ENCODE measurements around the gene TSPAN2.

DNA sequence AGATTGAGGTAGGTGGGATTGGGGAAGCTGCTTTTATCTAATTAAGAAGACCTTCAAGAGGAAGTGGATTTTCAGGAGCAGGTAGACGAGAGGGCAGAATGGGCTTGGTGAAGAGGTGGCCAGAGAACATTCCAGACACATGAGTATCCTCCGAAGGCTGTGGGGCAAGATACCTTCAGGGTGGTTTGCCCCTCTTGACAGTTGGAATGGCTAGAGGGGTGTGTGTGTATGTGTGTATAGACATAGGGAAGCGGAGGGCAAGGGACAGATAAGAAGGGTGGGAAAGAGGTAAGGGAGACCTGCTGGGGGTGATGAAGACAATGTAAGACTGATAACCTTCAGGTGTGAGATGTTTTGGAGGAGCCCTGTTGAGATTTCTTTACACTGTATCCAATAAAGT is 46.8 kb upstream of the TSPAN2 start:
- TF ChIP-seq POLR2AphosphoS5 (IDR thresholded peaks at IDR 0.05) (no peak), EZH2 (IDR thresholded peaks at IDR 0.05; ENCODE audit: borderline replicate concordance, insufficient read depth, low read length, poor library complexity, severe bottlenecking) (no peak), MXI1 (conservative IDR thresholded peaks at IDR 0.05; ENCODE audit: poor library complexity, severe bottlenecking) (no peak), RAD21 (conservative IDR thresholded peaks at IDR 0.05) (no peak)
- TF ChIP-seq, protein P1, sequence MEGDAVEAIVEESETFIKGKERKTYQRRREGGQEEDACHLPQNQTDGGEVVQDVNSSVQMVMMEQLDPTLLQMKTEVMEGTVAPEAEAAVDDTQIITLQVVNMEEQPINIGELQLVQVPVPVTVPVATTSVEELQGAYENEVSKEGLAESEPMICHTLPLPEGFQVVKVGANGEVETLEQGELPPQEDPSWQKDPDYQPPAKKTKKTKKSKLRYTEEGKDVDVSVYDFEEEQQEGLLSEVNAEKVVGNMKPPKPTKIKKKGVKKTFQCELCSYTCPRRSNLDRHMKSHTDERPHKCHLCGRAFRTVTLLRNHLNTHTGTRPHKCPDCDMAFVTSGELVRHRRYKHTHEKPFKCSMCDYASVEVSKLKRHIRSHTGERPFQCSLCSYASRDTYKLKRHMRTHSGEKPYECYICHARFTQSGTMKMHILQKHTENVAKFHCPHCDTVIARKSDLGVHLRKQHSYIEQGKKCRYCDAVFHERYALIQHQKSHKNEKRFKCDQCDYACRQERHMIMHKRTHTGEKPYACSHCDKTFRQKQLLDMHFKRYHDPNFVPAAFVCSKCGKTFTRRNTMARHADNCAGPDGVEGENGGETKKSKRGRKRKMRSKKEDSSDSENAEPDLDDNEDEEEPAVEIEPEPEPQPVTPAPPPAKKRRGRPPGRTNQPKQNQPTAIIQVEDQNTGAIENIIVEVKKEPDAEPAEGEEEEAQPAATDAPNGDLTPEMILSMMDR (IDR thresholded peaks at IDR 0.05; ENCODE audit: poor library complexity, severe bottlenecking), result no peak
- TF ChIP-seq, protein P2, sequence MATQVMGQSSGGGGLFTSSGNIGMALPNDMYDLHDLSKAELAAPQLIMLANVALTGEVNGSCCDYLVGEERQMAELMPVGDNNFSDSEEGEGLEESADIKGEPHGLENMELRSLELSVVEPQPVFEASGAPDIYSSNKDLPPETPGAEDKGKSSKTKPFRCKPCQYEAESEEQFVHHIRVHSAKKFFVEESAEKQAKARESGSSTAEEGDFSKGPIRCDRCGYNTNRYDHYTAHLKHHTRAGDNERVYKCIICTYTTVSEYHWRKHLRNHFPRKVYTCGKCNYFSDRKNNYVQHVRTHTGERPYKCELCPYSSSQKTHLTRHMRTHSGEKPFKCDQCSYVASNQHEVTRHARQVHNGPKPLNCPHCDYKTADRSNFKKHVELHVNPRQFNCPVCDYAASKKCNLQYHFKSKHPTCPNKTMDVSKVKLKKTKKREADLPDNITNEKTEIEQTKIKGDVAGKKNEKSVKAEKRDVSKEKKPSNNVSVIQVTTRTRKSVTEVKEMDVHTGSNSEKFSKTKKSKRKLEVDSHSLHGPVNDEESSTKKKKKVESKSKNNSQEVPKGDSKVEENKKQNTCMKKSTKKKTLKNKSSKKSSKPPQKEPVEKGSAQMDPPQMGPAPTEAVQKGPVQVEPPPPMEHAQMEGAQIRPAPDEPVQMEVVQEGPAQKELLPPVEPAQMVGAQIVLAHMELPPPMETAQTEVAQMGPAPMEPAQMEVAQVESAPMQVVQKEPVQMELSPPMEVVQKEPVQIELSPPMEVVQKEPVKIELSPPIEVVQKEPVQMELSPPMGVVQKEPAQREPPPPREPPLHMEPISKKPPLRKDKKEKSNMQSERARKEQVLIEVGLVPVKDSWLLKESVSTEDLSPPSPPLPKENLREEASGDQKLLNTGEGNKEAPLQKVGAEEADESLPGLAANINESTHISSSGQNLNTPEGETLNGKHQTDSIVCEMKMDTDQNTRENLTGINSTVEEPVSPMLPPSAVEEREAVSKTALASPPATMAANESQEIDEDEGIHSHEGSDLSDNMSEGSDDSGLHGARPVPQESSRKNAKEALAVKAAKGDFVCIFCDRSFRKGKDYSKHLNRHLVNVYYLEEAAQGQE (IDR thresholded peaks at IDR 0.05; ENCODE audit: borderline replicate concordance), result no peak

Measured in neural cell (in vitro differentiated cells).